HL-60 (cell line): Measurements from ENCODE around the gene CALM1.

Experiments used
- CTCF ChIP-seq: IDR thresholded peaks from one replicate; pipeline ENCODE4 v1.5.1; 2011; ENCODE audit warnings: low read length, control low read depth, inconsistent platforms; ENCODE audit not compliant: insufficient read depth
- GABPA ChIP-seq: IDR thresholded peaks from 2 replicates; pipeline ENCODE4 v1.6.1; 2012; ENCODE audit warnings: low read depth
- POLR2AphosphoS5 ChIP-seq: IDR thresholded peaks from 2 replicates; pipeline ENCODE4 v1.6.1; 2012; ENCODE audit warnings: low read depth
- REST ChIP-seq: IDR thresholded peaks from 2 replicates; pipeline ENCODE4 v1.6.1; 2012; ENCODE audit warnings: low read depth; ENCODE audit not compliant: insufficient replicate concordance
- SPI1 ChIP-seq: IDR thresholded peaks from 2 replicates; pipeline ENCODE4 v1.6.1; 2012; ENCODE audit warnings: low read depth, mild to moderate bottlenecking, borderline replicate concordance

- TF ChIP-seq CTCF (no peak), GABPA (no peak), REST (no peak), POLR2AphosphoS5 (no peak), SPI1 (no peak)
Measured at GRCh38 chr14:90361865-90362557, 34.8 kb upstream of the CALM1 start.
